ENCODE results near the gene PPP1R14D. TPM values are rescaled to one million over a fixed set of nuclear protein-coding genes. Genes with fewer than 3 reads are reported as not detected.
A peak's percentile ranks its signal among the peaks of the same experiment; 100 is the strongest.

Gene PPP1R14D
- total RNA-seq, 1 experiment from 2014 or later, result 0.33 TPM

GRCh38 chr15:40872791-40873693 lies 44.5 kb upstream of the PPP1R14D start:
- BruUV-seq (replicated peaks), result TSS peak; percentile 78
- H3K9ac ChIP-seq (ENCODE audit: low read length), result peak overlapping the region; percentile 96
- peaks cover 28% of the 10 kb centered on the region for H3K79me2 ChIP-seq (ENCODE audit: low read length)
- H3K4me3 ChIP-seq (ENCODE audit: low read length), result peak overlapping the region; percentile 92
- H3K9me3 ChIP-seq (ENCODE audit: low read length), result no peaks in the 10 kb centered on the region
- no peaks in the 10 kb centered on the region for H3K9me2 ChIP-seq (replicated peaks; ENCODE audit: low read length)
- peak overlapping the region; percentile 80; the same call in 1 of the 2 replicates for H2AFZ ChIP-seq (ENCODE audit: low read length)
- peaks cover 6% of the 10 kb centered on the region; the same call in 1 of the 2 replicates for H4K20me1 ChIP-seq (ENCODE audit: low read length)
- DNase-seq, result no peak
- H3K36me3 ChIP-seq (ENCODE audit: low read depth, low read length), result 0 out of 2 replicates have a peak, but pooled peaks cover 3% of the 10 kb centered on the region
- TF ChIP-seq CTCF (conservative IDR thresholded peaks at IDR 0.05; ENCODE audit: low read depth, low read length), result no peak
- no peak for TF ChIP-seq EZH2 (IDR thresholded peaks at IDR 0.05; ENCODE audit: low read length, unreplicated experiment)
- TF ChIP-seq EZH2phosphoT487 (IDR thresholded peaks at IDR 0.05; ENCODE audit: borderline replicate concordance, low read length), result no peak
- ATAC-seq, result no peak
- intact Hi-C loops (cut with micrococcal nuclease), result no loop called here
- no peaks in the 10 kb centered on the region for H3K27me3 ChIP-seq (ENCODE audit: low read length)
- peak overlapping the region; percentile 95 for H3K27ac ChIP-seq (ENCODE audit: low read length)
- ChIA-PET POLR2A (ENCODE audit: unreplicated experiment) (interaction anchor here (0.6 to 0.9 kb wide), 6 partner anchors 11 to 265 kb away, joined by 3 to 6 read pairs (median 4); no protein-coding TSS in a partner anchor), CTCF (interaction anchor here (0.6 to 3.0 kb wide), 14 partner anchors 9 to 304 kb away, joined by 3 to 59 read pairs (median 4); partner anchors contain the start of genes GCHFR, RPUSD2 and VPS18)
- H3F3A ChIP-seq (ENCODE audit: low read length, unreplicated experiment), result no peaks in the 10 kb centered on the region
- H3K4me2 ChIP-seq (ENCODE audit: low read length), result peak overlapping the region; percentile 94
- H3K4me1 ChIP-seq (ENCODE audit: insufficient read depth, low read length), result peaks cover 30% of the 10 kb centered on the region

- 0 out of 2 replicates have a peak, but pooled peaks have one; percentile 6 for ATAC-seq
- Histone ChIP-seq H3K9me3 (ENCODE audit: low read length) (no peaks in the 10 kb centered on the region), H3K4me3 (ENCODE audit: low read length) (peak overlapping the region; percentile 92), H3K4me2 (ENCODE audit: low read length) (peak overlapping the region; percentile 94), H3K27me3 (ENCODE audit: low read length) (no peaks in the 10 kb centered on the region), H3K79me2 (ENCODE audit: low read length) (peaks cover 28% of the 10 kb centered on the region), H3F3A (ENCODE audit: low read length, unreplicated experiment) (peaks cover 2% of the 10 kb centered on the region), H3K27ac (ENCODE audit: low read length) (peak overlapping the region; percentile 95), H4K20me1 (ENCODE audit: low read length) (peaks cover 6% of the 10 kb centered on the region; the same call in 1 of the 2 replicates), H3K36me3 (ENCODE audit: low read depth, low read length) (0 out of 2 replicates have a peak, but pooled peaks cover 3% of the 10 kb centered on the region), H2AFZ (ENCODE audit: low read length) (no peak overlapping the region), H3K4me1 (ENCODE audit: insufficient read depth, low read length) (peaks cover 33% of the 10 kb centered on the region), H3K9ac (ENCODE audit: low read length) (peak overlapping the region; percentile 96), H3K9me2 (replicated peaks; ENCODE audit: low read length) (no peaks in the 10 kb centered on the region)
- intact Hi-C loops (cut with micrococcal nuclease), result no loop called here
- BruUV-seq (replicated peaks), result no TSS peak
- CTCF ChIA-PET, result interaction anchor here (0.6 to 3.0 kb wide), 6 partner anchors 10 to 95 kb away, joined by 4 to 59 read pairs (median 22); partner anchors contain the start of gene VPS18
- POLR2A ChIA-PET (ENCODE audit: unreplicated experiment), result interaction anchor here (0.6 kb wide), 2 partner anchors 8 to 24 kb away, joined by 3 read pairs; no protein-coding TSS in a partner anchor
- DNase-seq, result peak; percentile 80
- TF ChIP-seq EZH2 (IDR thresholded peaks at IDR 0.05; ENCODE audit: low read length, unreplicated experiment), result no peak
- no peak for TF ChIP-seq EZH2phosphoT487 (IDR thresholded peaks at IDR 0.05; ENCODE audit: borderline replicate concordance, low read length)
- no peak for TF ChIP-seq CTCF (conservative IDR thresholded peaks at IDR 0.05; ENCODE audit: low read depth, low read length)
Observed at GRCh38 chr15:40871749-40872617, 43.5 kb upstream of the PPP1R14D start.
